ENCODE measurements around the gene GH1. TPM values are rescaled to one million over a fixed set of nuclear protein-coding genes. Genes with fewer than 3 reads are reported as not detected.
"Not testable (repeated sequence)": the region's sequence is repeated elsewhere in the genome, so short reads cannot be mapped to it uniquely, and the experiment has no call there.

GH1 gene
- total RNA-seq, 1 experiment from 2014 or later: not detected

- CTCF ChIA-PET: interaction anchor here (0.7 to 2.4 kb wide), 18 partner anchors 8 to 1581 kb away, joined by 3 to 11 read pairs (median 4); no protein-coding TSS in a partner anchor
- H3K4me1 Mint-ChIP-seq (ENCODE audit: insufficient read depth, unreplicated experiment); POLR2A ChIA-PET; H3K36me3 Mint-ChIP-seq (ENCODE audit: insufficient read depth, unreplicated experiment); H3K27ac Mint-ChIP-seq (ENCODE audit: low read depth, unreplicated experiment); BruUV-seq (replicated peaks); H3K9me3 Mint-ChIP-seq (ENCODE audit: unreplicated experiment); H3K4me3 Mint-ChIP-seq (ENCODE audit: unreplicated experiment); intact Hi-C loops (cut with micrococcal nuclease): not testable (repeated sequence)
- H3K27me3 Mint-ChIP-seq (ENCODE audit: insufficient read depth, unreplicated experiment): peaks cover 42% of the 10 kb centered on the region
- TF ChIP-seq, protein P1, sequence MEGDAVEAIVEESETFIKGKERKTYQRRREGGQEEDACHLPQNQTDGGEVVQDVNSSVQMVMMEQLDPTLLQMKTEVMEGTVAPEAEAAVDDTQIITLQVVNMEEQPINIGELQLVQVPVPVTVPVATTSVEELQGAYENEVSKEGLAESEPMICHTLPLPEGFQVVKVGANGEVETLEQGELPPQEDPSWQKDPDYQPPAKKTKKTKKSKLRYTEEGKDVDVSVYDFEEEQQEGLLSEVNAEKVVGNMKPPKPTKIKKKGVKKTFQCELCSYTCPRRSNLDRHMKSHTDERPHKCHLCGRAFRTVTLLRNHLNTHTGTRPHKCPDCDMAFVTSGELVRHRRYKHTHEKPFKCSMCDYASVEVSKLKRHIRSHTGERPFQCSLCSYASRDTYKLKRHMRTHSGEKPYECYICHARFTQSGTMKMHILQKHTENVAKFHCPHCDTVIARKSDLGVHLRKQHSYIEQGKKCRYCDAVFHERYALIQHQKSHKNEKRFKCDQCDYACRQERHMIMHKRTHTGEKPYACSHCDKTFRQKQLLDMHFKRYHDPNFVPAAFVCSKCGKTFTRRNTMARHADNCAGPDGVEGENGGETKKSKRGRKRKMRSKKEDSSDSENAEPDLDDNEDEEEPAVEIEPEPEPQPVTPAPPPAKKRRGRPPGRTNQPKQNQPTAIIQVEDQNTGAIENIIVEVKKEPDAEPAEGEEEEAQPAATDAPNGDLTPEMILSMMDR (IDR thresholded peaks at IDR 0.05; ENCODE audit: unreplicated experiment): peak; percentile 37
- peak; percentile 43 for DNase-seq (ENCODE audit: unreplicated experiment)
Measured at GRCh38 chr17:63889026-63889848, 29.4 kb downstream of the GH1 start.

DNA sequence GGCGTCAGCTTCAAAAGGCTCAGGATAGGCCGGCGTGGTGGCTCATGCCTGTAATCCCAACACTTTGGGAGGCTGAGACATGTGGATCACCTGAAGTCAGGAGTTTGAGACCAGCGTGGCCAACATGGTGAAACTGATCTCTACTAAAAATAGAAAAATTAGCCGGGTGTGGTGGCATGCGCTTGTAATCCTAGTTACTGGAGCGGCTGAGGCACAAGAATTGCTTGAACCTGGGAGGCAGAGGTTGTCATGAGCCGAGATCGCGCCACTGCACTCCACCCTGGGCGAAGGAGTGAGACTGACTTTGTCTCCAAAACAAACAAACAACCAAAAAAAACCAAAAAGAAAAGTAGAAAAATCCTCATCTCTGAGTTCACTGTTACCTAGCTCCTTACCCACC is 33.5 kb downstream of the GH1 start:
- H3K9me3 Mint-ChIP-seq (ENCODE audit: unreplicated experiment); CTCF ChIA-PET; H3K36me3 Mint-ChIP-seq (ENCODE audit: insufficient read depth, unreplicated experiment); H3K4me3 Mint-ChIP-seq (ENCODE audit: unreplicated experiment); intact Hi-C loops (cut with micrococcal nuclease); DNase-seq (ENCODE audit: unreplicated experiment); H3K27ac Mint-ChIP-seq (ENCODE audit: low read depth, unreplicated experiment); BruUV-seq (replicated peaks); H3K4me1 Mint-ChIP-seq (ENCODE audit: insufficient read depth, unreplicated experiment); POLR2A ChIA-PET: not testable (repeated sequence)
- peaks cover 20% of the 10 kb centered on the region for H3K27me3 Mint-ChIP-seq (ENCODE audit: insufficient read depth, unreplicated experiment)

DNA sequence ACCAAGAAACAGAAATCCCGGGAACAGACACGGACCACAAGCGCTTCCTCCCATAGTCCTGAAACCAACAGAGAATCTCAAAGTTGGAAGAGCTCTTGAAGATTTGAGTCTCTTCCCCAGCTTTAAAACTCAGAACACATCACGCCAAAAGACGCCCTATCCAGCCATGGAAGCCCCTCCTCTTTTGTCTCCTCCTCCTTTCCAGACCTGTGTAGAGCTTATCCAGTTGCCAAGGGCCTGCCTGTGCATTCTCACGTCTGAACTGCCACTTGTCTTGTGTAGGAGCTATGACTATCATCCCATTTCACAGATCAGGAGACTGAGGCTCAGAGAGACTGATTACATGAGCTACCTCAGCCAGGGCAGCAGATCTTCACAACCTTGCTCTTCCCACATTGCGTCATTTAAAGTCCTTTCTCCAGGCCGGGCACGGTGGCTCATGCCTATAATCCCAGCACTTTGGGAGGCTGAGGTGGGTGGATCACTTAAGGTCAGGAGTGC is 36.0 kb downstream of the GH1 start:
- H3K27me3 Mint-ChIP-seq (ENCODE audit: insufficient read depth, unreplicated experiment): peaks cover 40% of the 10 kb centered on the region
- H3K4me3 Mint-ChIP-seq (ENCODE audit: unreplicated experiment); DNase-seq (ENCODE audit: unreplicated experiment); H3K27ac Mint-ChIP-seq (ENCODE audit: low read depth, unreplicated experiment); H3K36me3 Mint-ChIP-seq (ENCODE audit: insufficient read depth, unreplicated experiment); BruUV-seq (replicated peaks); intact Hi-C loops (cut with micrococcal nuclease); H3K4me1 Mint-ChIP-seq (ENCODE audit: insufficient read depth, unreplicated experiment); H3K9me3 Mint-ChIP-seq (ENCODE audit: unreplicated experiment): not testable (repeated sequence)
- ChIA-PET CTCF (interaction anchor here (0.6 to 2.6 kb wide), 14 partner anchors 16 to 349 kb away, joined by 3 to 15 read pairs (median 3); no protein-coding TSS in a partner anchor), POLR2A (interaction anchor here (1.3 kb wide), 1 partner anchor 263 kb away, joined by 4 read pairs; no protein-coding TSS in a partner anchor)

DNA sequence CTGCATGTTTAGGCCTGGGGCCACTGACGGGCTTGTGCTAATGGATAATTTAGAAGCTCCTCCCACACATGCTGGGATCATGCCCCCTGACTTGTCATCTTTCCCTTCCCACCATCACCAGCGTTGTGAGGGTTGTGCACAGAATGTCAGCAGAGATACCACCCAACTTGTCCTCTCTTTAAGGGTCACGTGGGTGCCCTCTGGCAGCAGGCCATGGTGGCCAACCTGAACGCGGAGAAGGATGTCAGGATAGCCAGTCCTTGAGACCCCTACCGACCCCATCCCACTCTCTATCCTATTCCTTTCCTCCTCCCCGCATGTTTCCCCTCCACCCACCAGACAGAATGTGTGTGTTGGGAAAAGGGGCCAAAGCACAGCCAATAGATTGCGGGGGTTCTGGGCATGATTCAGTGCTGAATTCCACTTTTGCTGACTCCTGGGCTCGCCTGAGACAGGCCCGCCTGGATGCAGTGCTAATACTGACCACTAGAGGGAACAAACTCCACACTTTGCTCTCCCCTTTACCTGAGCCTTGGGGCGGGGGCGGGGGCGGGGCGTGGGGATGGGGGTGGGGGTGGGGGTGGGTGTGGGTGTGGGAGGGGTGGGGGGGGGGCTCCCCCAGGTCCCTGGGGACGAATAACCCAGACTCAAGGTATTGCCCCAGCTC is 36.6 kb downstream of the GH1 start, which contains the start of gene GH2:
GH2 (minus strand) TSS at position 10 of the 667 bp plus-strand sequence. CDS start 143 bp downstream, outside the sequence.
- BruUV-seq (replicated peaks): no TSS peak
- DNase-seq (ENCODE audit: unreplicated experiment): peak; percentile 54
- peaks cover 38% of the 10 kb centered on the region for H3K27me3 Mint-ChIP-seq (ENCODE audit: insufficient read depth, unreplicated experiment)
- ChIA-PET POLR2A (no interaction called here), CTCF (interaction anchor here (0.6 to 2.6 kb wide), 11 partner anchors 15 to 349 kb away, joined by 3 to 15 read pairs (median 4); no protein-coding TSS in a partner anchor)
- H3K4me3 Mint-ChIP-seq (ENCODE audit: unreplicated experiment): no peak within 1 kb of the TSS
- intact Hi-C loops (cut with micrococcal nuclease): no loop called here
- no peak within 1 kb of the TSS for H3K27ac Mint-ChIP-seq (ENCODE audit: low read depth, unreplicated experiment)
- H3K9me3 Mint-ChIP-seq (ENCODE audit: unreplicated experiment): no peaks in the 10 kb centered on the region
- no peaks in the 10 kb centered on the region for H3K4me1 Mint-ChIP-seq (ENCODE audit: insufficient read depth, unreplicated experiment)
- no peaks in the 10 kb centered on the region for H3K36me3 Mint-ChIP-seq (ENCODE audit: insufficient read depth, unreplicated experiment)
- TF ChIP-seq, protein P1 (IDR thresholded peaks at IDR 0.05; ENCODE audit: unreplicated experiment): peak; percentile 54

DNA sequence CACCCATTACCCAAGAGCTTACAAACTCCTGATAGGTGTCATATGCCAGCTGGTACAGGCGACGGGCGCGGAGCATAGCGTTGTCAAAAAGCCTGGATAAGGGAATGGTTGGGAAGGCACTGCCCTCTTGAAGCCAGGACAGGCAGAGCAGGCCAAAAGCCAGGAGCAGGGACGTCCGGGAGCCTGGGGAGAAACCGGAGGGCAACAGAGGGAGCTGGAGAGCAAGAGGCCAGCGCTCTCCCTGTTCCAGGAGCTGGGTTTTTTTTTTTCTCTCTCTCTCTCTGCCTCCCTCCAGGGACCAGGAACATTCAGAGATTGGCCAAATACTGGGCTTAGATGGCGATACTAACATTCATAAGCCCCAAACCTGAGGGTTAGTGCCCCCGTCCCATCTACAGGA is 37.3 kb downstream of the GH1 start:
- DNase-seq (ENCODE audit: unreplicated experiment): not testable (repeated sequence)

More for the DNA sequence above, 37.3 kb downstream of the GH1 start:
- POLR2A ChIA-PET; H3K27ac Mint-ChIP-seq (ENCODE audit: low read depth, unreplicated experiment); H3K36me3 Mint-ChIP-seq (ENCODE audit: insufficient read depth, unreplicated experiment); H3K4me1 Mint-ChIP-seq (ENCODE audit: insufficient read depth, unreplicated experiment); BruUV-seq (replicated peaks); intact Hi-C loops (cut with micrococcal nuclease); H3K9me3 Mint-ChIP-seq (ENCODE audit: unreplicated experiment); H3K4me3 Mint-ChIP-seq (ENCODE audit: unreplicated experiment): not testable (repeated sequence)
- CTCF ChIA-PET: interaction anchor here (0.7 to 1.0 kb wide), 4 partner anchors 8 to 161 kb away, joined by 3 to 4 read pairs (median 4); no protein-coding TSS in a partner anchor
- peaks cover 33% of the 10 kb centered on the region for H3K27me3 Mint-ChIP-seq (ENCODE audit: insufficient read depth, unreplicated experiment)

All from MCF 10A (cell line).